Stomach (tissue), 9 donors: ENCODE measurements around the gene MYO9A. TPM values are rescaled to one million over a fixed set of nuclear protein-coding genes. Genes with fewer than 3 reads are reported as not detected.
"Not testable (repeated sequence)": the region's sequence is repeated elsewhere in the genome, so short reads cannot be mapped to it uniquely, and the experiment has no call there.

Experiments used
- DNase-seq, 2 donors: peaks; one replicate each; pipeline versions ENCODE4 v3.0.0 to v3.0.0-alpha.2; 2013 to 2019
- H3K27ac ChIP-seq, 5 donors: fragments of 200-600 bp in 4 of 5; sonication (generic) in 4 of 5; one replicate each; pipeline ENCODE4 v1.5.1; 2013 to 2019; ENCODE audit warnings: mild to moderate bottlenecking in 1 of 5, moderate library complexity in 1 of 5
- H3K27me3 ChIP-seq, 3 donors: fragments of 200-600 bp; sonication (generic); one replicate each; pipeline ENCODE4 v1.5.1; 2017 to 2019; ENCODE audit warnings: mixed run types in 1 of 3
- H3K36me3 ChIP-seq, 4 donors: fragments of 200-600 bp; sonication (generic); 1 replicate in 3 of 4; 2 replicates in 1 of 4; pipeline ENCODE4 v1.5.1; 2016 to 2019
- H3K4me1 ChIP-seq, 4 donors: fragments of 200-600 bp; sonication (generic); one replicate each; pipeline ENCODE4 v1.5.1; 2016 to 2019
- H3K4me3 ChIP-seq, 4 donors: fragments of 200-600 bp; sonication (generic) in 3 of 4; one replicate each; pipeline ENCODE4 v1.5.1; 2016 to 2019; ENCODE audit warnings: mild to moderate bottlenecking in 1 of 4
- H3K9me3 ChIP-seq, 4 donors: fragments of 200-600 bp; sonication (generic); one replicate each; pipeline ENCODE4 v1.5.1; 2016 to 2019
- CTCF ChIP-seq, 7 experiments: fragments of 450-650 bp in 4 of 7; fragments of 200-600 bp in 3 of 7; sonication (generic) in 3 of 7; IDR thresholded peaks; one replicate each; pipeline ENCODE4 v1.5.1; 2016 to 2019; ENCODE audit warnings: antibody characterized with exemption in 7 of 7, control low read depth in 2 of 7, mild to moderate bottlenecking in 1 of 7
- EP300 ChIP-seq: sonication (generic); formaldehyde crosslinking; IDR thresholded peaks from one replicate; pipeline ENCODE4 v1.6.1; 2017; ENCODE audit warnings: antibody characterized with exemption
- POLR2A ChIP-seq, 4 donors: fragments of 450-650 bp; IDR thresholded peaks; one replicate each; pipeline ENCODE4 v1.6.1; 2016; ENCODE audit warnings: antibody characterized with exemption in 4 of 4, control low read depth in 2 of 4, mild to moderate bottlenecking in 1 of 4, moderate library complexity in 1 of 4
- POLR2AphosphoS5 ChIP-seq, 3 donors: sonication (generic); formaldehyde crosslinking; IDR thresholded peaks; one replicate each; pipeline ENCODE4 v1.6.1; 2016; ENCODE audit warnings: antibody characterized with exemption in 3 of 3
- WGBS, 5 donors: extraction: QIAGEN DNeasy Blood & Tissue Kit in 3 of 5; methylation state at CpG; one replicate each; pipeline versions ENCODE4 v1.1.5 to v1.1.7; 2013 to 2018; 5-methylcytosine and 5-hydroxymethylcytosine counted together
- intact Hi-C: fragments of 100-400 bp; cut with DNase I; formaldehyde crosslinking; loops from one replicate; pipeline ENCODE4 v1.15.1; 2023; ENCODE audit warnings: low total_unique reads
- polyA plus RNA-seq, 3 donors: library from polyadenylated mRNA; stranded (reverse); fragments of 200-250 nt; gene quantifications; one replicate each; pipeline ENCODE4 v1.2.3, GENCODE V29; 2013
- total RNA-seq, 5 donors: library from RNA; depleted of rRNA; stranded (reverse); fragments of >200 nt; gene quantifications; one replicate each; pipeline versions ENCODE4 v1.1.0 to v1.2.3, GENCODE V29; 2014 to 2016
- donor health status: healthy with polysubstance abuse.
- donor health status: Bipolar disorder and iron deficiency.
- donor health status: healthy.

MYO9A gene
- total and polyA plus RNA-seq, 8 donors = 2.2 to 120 (median 39.0) TPM

- WGBS, 5 donors = 82 to 91% (median 88%) methylated on average over 5 of the region's 5 CpGs
- intact Hi-C loops = no loop called here
- no peak overlapping the region for H3K27ac ChIP-seq
Observed at GRCh38 chr15:72074335-72075060, 43.5 kb downstream of the MYO9A start.

GRCh38 chr15:72071448-72071825 lies 46.5 kb downstream of the MYO9A start:
- DNase-seq, H3K9me3 ChIP-seq, H3K36me3 ChIP-seq, H3K27ac ChIP-seq, H3K27me3 ChIP-seq, H3K4me3 ChIP-seq, intact Hi-C loops: not testable (repeated sequence)
- WGBS, 5 donors = 82 to 97% (median 94%) methylated on average over 8 of the region's 8 CpGs
- H3K4me1 ChIP-seq = peaks cover 0 to 42% (median 5%) of the 10 kb centered on the region in 4 donors

More at GRCh38 chr15:72074335-72075060, 43.5 kb downstream of the MYO9A start:
- no peak for DNase-seq
- H3K9me3 ChIP-seq = no peaks in the 10 kb centered on the region
- H3K4me3 ChIP-seq = no peak overlapping the region
- H3K27me3 ChIP-seq = no peaks in the 10 kb centered on the region
- H3K36me3 ChIP-seq = no peaks in the 10 kb centered on the region
- H3K4me1 ChIP-seq = peaks cover 0 to 24% (median 2%) of the 10 kb centered on the region in 4 donors
- TF ChIP-seq POLR2A (IDR thresholded peaks at IDR 0.05) = no peak
- TF ChIP-seq POLR2AphosphoS5 (IDR thresholded peaks at IDR 0.05) = no peak
- no peak for TF ChIP-seq EP300

GRCh38 chr15:72070817-72071447 lies 47.0 kb downstream of the MYO9A start:
- DNase-seq = no peak
- H3K27me3 ChIP-seq = no peaks in the 10 kb centered on the region
- H3K36me3 ChIP-seq = no peaks in the 10 kb centered on the region
- intact Hi-C loops = no loop called here
- no peaks in the 10 kb centered on the region for H3K9me3 ChIP-seq
- no peak overlapping the region for H3K27ac ChIP-seq
- H3K4me3 ChIP-seq = no peak overlapping the region
- peaks cover 0 to 42% (median 5%) of the 10 kb centered on the region in 4 donors for H3K4me1 ChIP-seq
- WGBS, 5 donors = 66 to 92% (median 88%) methylated on average over 1 of the region's 1 CpG
- TF ChIP-seq POLR2A (IDR thresholded peaks at IDR 0.05) = no peak
- TF ChIP-seq EP300 = no peak
- TF ChIP-seq CTCF (IDR thresholded peaks at IDR 0.05) = no peak
- no peak for TF ChIP-seq POLR2AphosphoS5 (IDR thresholded peaks at IDR 0.05)

- no peak for DNase-seq
- TF ChIP-seq CTCF (IDR thresholded peaks at IDR 0.05) = no peak
- no peak for TF ChIP-seq POLR2AphosphoS5 (IDR thresholded peaks at IDR 0.05)
- TF ChIP-seq POLR2A (IDR thresholded peaks at IDR 0.05) = no peak
- no peak for TF ChIP-seq EP300
- H3K36me3 ChIP-seq = no peaks in the 10 kb centered on the region
- intact Hi-C loops = no loop called here
- H3K4me1 ChIP-seq = peaks cover 0 to 30% (median 5%) of the 10 kb centered on the region in 4 donors
- no peak overlapping the region for H3K4me3 ChIP-seq
- H3K9me3 ChIP-seq = no peaks in the 10 kb centered on the region
- H3K27ac ChIP-seq = no peak overlapping the region
- no peaks in the 10 kb centered on the region for H3K27me3 ChIP-seq
Observed at GRCh38 chr15:72068856-72069255, 49.1 kb downstream of the MYO9A start.

GRCh38 chr15:72065801-72066200 lies 52.1 kb downstream of the MYO9A start:
- Histone ChIP-seq H3K4me1 (peaks cover 0 to 34% (median 11%) of the 10 kb centered on the region in 4 donors), H3K36me3 (no peaks in the 10 kb centered on the region), H3K9me3 (no peaks in the 10 kb centered on the region), H3K4me3 (no peak overlapping the region), H3K27ac (no peak overlapping the region), H3K27me3 (no peaks in the 10 kb centered on the region)
- DNase-seq = no peak
- intact Hi-C loops = no loop called here
- 87 to 97% (median 89%) methylated on average over 2 of the region's 2 CpGs for WGBS, 5 donors
- TF ChIP-seq EP300 (no peak), CTCF (IDR thresholded peaks at IDR 0.05) (no peak), POLR2A (IDR thresholded peaks at IDR 0.05) (no peak)
